NAMALWA (cell line): Measurements from ENCODE around the gene CNTN2.

Experiments
- DNase-seq: peaks from one replicate; pipeline ENCODE4 v3.0.0-alpha.2; 2015; ENCODE audit warnings: low spot score

CNTN2 gene

DNA sequence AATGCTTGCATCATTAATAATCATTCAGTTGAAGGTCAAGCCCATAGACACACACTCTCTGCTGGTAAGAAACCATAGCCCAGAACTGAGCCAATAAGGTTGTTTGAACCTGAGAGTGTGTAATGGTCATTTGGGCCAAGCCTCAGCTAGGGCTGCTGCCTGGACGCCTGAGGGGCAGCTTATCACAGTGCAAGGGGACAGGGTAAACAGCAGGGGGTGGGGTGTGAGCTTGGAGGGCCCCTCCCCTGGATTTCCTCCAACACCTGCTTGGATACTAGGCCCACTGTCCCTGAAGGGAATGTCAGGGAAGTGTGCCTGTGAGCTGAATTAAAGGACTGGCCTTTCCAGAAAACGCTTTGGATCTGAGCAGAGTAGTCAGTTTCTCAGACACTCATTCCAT, 24.6 kb upstream of the CNTN2 start:
- DNase-seq: no peak

DNA sequence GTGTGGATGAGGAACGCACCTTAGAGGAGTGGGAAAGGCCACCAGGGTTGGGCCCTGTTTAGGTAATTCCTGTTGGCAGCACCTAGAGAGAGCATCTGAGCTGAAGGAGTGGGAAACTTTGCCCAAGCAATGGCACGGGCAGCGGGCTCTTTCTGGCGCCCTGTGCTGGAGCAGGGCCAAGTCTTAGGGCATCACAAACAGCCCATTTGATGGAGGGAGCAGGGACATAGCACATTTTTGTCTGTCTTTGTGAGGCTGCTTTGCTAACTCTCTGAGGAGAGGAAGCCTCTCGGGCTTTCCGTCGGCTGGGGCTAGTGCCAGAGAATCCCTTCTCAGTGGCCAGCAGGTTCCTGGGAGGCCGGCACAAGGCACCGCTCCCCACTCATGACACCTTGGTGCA, 22.5 kb upstream of the CNTN2 start:
- no peak for DNase-seq

DNA sequence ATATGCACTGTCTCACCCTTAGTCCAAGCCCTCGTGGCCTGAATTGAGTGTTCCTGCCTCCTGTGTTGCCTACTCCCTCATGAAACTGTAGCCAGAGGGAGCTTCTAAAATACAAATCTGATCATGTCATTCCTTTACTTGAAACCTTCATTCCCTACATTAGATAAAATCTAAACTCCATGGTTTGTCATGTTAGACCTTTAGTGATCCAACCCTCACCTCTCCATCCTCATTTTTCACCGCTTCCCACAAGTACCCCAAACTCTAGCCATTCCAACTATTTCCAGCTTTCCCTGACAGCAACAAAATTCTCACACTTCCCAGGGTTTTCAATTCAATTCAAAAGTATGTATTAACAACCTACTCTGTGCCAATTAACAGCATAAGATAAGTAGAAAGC, 18.3 kb upstream of the CNTN2 start:
- no peak for DNase-seq

DNA sequence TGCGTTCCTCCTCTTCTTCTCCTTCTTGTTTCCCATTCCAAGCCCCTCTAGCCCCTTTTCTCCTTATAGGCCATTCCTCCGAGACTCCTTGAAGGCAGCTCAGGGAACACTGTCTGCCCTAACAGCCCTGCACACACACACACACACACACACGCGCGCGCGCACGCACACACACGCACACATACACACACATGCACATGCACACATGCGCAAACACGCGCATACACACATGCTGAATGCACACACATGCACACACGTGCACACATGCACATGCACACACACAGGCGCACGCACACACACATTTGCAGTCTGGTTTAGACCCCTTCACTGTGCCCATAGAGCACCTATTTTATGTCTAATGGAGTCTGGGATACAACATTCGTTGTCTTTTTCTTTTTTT, 17.8 kb upstream of the CNTN2 start:
- DNase-seq: no peak

DNA sequence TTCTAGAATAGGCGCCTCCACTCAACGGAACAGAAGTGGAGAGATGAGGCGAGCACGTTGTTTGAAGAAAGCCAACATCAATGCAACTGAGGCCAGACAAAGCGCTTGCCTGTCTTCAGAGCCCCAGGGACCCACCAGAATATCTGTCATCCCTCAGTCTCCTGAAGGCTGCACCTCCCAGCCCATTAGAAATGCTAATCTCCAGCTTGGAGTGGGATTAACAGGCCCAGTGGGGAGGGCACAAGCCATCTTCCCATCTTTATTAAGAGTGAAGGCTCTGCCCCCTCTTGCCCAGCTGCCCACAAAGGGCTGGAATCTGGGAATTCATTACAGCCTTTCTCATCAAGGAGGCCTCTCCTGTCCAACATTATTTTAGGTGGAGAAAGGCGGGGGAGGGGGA, 16.8 kb upstream of the CNTN2 start:
- DNase-seq: no peak

DNA sequence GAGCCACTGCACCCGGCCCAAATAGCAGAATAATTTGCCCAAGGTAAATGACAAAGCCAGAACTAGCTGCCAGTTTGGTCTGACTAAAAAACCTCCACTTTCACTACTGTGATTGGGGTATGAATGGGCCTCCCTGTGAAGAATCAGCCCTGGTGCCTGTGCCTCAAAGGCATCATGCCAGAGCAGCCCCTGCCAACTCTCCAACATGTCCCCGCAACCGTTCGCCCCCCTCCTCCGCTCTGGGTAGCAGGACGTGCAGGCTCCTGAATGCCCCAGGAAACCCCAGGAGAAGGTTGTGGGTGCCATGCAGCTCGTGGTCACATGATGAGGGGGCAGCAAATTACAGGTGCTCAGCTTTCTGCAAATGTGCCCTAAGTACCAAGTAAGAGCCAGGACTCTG, 14.6 kb upstream of the CNTN2 start:
- DNase-seq: no peak

DNA sequence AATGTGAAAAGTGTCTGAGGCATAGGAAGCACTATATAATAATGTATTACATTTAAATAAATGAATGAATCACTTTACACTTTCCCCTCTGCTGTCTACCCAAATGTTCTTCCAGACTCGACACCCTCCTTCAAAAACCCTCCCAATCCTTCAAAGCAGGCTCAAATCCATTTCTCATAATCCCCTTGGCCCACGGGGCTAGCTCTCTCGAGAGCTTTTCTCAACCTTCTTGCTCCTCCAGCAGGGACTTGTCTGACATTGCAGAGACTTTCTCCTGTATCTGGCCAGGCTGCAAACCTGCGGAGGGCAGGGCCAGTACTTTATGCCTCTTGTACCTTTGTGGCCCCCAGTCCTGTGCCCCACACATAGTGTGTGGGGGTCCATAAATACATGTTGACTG, 14.1 kb upstream of the CNTN2 start:
- no peak for DNase-seq

DNA sequence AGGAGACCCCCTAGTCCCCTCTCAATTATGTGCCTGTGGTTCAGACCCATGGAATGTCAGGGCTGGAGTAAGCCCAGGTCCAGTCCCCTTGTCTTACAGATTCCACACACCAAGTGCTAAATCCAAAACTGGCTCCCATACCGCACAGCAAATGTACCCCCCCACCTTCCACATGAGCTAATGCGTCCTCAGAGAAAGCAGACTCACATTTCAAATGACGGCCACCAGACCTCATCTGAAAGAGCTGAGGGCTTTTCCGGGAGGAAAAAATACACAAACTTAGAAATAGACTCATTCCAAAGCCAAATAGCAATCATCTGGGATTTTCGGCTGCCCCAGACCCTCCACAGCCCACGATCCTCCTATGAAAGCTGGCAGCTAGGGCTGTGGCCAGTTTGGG, 12.8 kb upstream of the CNTN2 start:
- no peak for DNase-seq

DNA sequence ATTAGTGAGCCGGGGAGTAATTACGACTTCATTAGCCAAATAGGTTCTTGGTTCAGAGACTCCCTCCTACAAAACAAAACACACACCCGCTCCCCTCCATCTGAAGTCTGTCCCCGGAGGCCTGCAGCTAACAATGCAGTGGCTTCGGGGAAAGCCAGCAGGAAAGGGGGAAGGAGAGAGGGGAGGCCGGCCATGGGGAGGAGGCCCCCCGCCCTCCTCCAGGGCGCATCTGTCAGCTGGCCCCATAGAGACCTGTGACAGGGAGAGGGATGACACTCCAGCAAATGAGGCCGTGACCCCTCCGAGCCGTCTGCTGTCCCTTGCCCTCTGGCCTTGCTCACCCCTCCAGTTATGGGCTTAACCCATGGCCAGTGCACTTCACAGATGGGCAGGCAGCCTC, 12.1 kb upstream of the CNTN2 start:
- no peak for DNase-seq

DNA sequence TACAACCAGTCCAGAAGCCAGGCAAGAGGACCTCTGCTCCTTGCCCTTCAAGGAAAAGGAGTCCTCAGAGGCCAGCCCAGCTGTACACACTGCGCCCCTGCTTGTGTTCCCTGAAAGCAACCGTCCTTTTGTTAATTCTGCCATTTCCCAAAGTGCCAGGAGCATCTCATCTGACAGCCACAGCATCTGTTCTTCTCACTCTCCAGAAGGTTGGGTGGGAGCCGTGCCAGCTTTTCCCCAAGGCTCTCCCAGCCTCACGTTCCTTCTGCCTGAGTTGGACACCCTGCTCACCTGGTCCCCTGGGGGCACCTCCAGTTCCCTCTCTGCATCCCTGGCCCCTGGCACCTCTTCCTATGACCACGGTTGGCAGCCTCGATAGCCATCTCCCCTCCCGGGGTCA, 10.5 kb upstream of the CNTN2 start:
- no peak for DNase-seq

DNA sequence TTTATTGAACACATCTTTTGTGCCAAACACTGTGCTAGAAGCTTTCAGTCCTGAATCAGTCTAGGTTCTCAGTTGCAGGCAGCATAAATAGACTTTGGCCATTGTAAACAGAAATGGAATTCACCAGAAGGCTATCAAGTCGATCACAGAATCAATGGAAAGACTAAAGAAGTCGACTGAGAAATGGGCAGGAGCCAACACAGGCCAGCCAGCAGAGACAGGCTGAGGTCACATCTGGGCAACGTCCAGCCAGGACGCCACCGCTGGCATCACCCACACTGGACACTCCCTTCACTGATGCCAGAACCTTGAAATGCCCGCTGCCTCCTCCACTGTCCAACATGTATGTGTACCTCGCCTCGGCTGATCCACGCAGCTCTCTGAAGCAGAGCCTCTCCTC, 5.5 kb upstream of the CNTN2 start:
- DNase-seq: no peak

DNA sequence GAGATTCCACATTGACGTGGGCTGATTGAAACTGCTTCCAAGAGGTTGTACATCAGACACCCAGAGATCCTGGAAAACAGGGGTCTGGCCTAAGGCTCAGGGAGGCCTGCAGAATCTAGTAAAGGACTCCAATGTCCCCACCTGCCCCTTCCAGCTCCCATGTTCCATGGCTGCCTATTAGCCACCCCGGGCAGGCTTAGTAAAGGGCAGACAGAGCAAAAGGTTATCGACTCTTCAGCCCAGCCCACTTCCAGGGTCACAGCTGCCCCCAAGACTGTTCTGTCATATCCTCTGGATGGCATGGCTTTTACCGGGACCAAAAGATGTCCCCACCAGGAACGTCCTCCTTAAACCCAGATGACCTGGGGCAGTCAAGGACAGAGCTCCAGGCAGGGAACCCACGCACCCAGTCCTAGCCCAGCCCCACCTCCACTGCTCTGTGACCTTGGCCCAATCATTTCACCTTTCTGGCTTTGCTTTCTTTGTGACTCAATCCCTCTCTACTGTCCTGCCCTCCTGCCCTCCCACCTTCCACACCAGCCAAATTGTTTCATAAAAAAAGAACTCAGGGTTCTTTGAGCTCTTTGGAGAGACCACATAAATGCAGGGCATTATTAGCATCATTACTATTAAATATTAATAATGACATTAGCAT, 4.8 kb upstream of the CNTN2 start:
- no peak for DNase-seq

DNA sequence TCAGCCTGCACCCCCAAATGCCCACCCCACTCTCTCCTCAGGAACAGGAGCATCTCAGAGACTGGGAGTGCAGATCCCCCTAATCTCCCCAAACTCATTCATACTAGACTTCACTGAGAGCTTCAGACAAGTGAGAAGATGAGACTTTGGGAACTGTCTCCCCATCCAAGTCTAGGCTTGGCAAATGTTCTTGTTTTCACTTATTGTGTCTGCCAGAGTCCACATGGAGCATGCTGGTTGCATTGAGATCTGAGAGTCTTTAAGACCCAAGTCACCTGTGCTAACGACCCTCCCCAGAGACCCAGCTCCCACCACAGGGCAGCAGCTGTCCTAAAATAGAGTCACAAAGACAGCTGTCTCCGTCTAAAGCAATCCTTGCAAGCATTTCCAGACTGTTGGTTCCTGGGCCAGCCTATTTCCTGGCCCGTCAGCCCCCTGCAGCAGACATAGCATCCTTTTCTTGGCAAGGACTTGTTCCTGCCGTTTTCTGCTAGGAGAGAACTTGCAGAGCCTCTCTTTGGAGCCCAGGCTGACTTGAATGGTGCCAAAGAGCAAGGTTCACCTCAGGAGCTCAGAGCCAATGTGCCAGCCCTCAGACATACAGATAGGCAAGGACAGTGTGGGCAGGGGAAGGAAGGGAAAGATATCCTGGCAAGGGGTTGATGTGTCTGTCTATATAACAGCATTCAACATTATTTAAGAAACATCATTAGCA, 1.9 kb upstream of the CNTN2 start:
- DNase-seq: no peak

DNA sequence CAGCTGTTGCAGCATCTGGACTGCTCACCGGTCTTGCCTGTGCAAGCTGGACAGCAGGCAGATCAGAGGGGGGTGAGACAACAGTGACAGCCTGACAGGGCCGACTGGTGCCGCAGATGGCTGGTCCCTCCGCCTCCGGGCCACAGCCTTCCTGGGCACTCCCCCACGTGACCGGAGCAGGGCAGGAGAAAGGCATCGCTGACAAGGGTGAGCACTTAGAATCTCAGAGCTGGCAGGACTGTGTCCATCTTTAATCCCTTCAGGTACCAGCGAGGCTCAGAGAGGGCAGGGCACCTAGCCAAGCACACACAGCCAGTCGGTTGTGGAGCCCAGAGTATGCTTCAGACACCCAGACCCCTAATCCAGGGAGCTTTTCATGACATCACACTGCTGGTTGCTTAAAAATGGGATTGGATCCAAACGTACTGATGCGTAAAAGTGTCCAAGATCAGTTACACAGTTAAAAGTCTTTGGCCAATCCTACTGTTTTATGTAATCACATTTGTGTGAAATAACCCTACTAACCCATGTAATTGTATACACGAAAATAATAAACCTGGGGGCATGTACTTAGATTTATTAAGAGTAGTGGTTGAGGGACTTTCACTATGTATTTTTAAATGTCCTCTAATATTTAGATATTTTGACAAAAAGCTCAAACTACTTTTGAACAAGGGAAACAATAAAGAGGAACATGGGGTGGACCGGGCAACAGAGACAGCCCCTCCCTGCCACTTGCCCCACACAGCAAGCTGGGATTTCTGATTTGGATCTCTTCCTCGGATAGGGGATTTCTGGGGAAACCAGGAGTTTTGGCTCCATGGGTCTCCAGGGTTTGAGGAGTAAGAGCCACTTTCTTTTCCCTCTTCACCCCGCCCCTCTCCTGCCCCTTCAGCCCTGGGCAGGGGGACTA, 758 bp upstream of the CNTN2 start:
- DNase-seq: no peak

DNA sequence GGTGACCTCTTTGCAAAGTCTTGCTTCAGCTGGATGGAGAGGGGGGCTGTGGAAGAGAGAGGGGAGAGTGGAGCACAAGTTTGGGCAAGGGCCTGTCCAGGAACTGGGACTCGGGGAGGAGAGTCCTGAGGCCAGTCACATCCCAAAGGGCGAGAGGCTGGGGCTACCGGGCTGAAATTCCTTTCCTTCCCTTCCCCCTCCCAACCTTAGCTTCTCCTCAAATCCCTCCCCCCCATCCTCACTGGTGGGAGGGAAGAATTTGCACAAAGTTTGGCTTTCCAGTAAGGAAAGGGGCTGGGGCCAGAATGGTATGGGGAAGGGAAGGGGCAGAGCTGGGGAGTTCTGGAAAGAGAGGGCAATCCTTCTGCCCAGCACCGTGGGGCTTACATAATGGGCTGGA, 854 bp downstream of the CNTN2 start:
- no peak for DNase-seq

DNA sequence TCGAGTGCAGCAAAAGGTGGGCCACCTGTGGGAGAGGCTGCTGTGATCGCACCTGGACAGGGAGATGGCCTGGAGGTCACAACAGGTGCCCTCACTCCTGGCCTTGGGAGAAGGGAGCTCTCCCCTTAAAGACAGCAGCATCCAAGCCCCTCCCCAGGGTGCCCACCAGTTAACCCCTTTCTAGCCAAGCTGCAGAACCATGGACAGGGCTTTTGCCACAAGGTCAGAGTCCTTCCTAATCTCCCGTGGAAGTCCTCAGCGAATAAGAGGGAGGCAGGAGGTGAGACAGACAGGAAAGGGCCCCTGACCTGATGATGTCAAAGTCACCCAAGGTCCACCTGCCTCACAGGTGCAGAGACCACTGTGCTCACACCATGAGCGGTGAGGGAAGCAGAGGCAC, 1.7 kb downstream of the CNTN2 start:
- no peak for DNase-seq

DNA sequence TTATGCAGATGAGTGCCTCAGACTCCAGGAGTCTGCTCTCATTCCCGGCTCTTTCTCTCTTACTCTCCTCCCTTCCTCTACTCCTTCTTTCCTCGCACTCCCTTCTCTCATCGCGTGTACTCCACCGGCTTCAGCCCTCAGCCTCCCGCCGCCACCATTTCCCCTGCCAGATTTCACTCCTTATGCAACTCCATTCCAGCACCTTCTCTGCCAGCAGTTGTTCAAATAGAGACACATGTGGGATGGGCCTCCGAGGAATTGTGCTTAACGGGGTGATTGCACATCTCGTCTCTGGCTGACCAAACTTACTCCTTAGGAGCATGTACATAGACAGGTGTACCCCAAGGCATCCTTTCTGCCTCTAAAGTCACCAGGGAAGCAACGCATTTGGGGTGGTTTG, 2.1 kb downstream of the CNTN2 start:
- DNase-seq: no peak

DNA sequence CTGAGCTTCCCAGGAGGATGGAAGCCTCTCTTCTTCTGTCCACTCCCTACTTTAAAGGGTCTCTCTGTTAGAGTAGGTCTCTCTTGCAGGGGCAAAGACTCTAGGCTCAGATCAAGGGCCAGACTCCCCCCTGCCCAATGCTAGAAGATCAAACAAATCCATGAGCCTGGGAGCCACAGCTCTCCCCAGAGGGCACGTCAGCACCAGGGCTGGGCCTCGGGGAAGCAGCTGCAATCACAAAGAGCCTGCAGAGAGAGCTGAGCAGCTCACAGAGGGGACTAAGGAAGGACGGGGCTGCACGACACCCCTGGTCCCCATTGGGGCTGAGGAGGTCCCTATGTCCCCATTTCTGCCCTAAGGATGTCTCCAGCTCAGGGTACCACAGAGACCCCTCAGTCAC, 3.9 kb downstream of the CNTN2 start:
- no peak for DNase-seq

DNA sequence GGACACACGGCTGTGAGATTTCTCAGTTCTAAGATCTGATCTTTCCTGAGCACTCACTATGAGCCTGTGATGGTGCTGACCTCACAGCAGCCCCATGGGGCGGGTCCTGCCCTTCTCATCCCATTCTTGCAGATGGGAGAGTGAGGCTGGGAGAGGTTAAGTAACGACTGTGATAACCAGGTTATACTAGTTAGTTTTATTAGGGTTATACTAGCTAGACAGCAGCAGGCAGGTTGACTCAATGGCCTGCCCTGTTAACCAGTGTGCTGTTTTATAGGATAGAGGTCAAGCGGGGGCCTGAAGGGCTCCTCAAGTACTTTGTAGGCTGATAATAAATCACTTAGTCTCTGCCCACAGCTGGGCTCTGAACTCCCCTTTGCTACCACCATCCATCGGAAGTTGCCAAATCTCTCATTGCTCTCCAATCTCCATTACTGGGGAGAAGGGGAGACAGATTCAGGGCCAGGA, 4.8 kb downstream of the CNTN2 start:
- no peak for DNase-seq

DNA sequence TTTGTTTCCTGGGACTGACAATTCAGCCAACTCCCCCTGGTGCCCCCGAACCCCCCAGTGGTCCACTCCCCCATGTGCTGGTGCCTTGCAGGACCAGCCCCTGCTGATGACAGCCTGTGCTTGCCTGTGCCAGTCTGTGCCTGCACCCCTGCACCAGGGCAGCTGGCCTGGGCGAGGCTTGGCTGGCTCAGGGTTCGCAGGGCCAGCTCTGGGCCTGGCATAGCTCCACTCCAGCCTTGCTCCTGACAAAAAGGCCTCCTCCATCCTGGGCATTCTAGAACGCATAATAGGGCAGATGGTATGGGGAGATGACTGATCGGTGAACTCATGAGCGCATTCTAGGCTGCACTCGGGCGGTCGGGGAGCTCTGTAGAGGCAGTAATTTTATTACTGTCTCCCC, 5.4 kb downstream of the CNTN2 start:
- DNase-seq: no peak

DNA sequence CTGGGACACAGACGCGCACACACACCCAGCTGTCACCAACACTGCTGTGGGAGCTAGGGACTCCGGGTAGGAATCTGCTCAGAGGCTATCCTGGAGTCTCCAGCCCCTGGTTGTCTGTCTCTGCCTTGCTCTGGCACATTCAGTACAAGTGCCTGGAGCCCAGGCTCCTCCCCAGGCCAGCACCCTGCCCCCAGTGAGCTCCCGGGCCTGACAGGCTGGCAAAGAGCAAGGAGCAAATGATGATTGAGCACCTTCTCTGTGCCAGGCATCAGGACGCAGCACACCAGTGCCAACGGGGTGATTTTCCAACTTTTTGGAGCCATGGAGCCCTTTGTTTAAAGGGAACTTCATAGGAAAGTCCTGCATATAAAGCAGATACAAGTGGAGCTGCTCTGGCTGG, 6.5 kb downstream of the CNTN2 start:
- no peak for DNase-seq

DNA sequence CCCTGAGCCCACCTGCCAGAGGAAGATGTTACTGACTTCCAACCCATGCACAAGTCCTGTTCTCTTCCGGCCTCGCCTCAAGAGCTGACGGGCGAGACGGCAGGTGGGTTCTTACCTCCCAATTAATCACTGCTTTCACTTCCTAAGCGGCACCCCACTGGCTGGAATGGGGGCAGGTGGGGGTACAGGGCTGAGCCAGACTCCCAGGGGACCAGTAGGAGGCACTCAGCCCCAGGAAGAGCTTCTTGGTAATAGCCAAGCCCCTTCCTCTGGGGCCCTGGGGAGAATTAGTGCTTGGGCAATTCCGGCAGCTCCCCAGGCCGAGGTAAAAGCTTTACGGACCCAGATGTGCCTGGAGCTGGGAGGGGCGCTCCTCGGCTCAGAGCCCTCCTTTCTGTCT, 9.7 kb downstream of the CNTN2 start:
- DNase-seq: no peak

DNA sequence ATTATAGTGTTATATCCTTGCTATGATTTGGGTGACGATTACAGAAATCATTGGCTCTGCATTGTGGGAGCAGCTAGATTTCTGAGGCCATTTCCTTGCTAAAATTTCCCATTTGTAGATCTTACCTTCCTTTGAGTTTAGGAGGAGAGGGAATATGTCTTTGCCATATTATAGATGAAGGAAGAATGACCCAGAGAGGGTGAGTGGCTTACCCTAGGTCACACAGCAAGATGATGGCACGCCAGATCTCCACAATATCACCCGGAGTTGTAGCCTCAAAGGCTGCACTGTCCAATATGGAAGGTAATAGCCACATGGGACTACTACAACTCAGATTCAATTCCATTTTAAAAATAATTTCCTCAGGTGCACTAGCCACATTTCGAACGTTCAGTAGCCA, 10.3 kb downstream of the CNTN2 start:
- DNase-seq: no peak
